Measurements from ENCODE around the gene MESD. TPM values are rescaled to one million over a fixed set of nuclear protein-coding genes. Genes with fewer than 3 reads are reported as not detected.

MESD gene
- total and polyA plus RNA-seq, 9 of the 15 experiments (the other 6 are each of a cell fraction or from before 2014, with no cell fraction given) = 11.3 to 39.7 (median 22.8) TPM

GRCh38 chr15:80989518-80990478 is at the start of gene MESD (continued):
- TF ChIP-seq, protein P1, sequence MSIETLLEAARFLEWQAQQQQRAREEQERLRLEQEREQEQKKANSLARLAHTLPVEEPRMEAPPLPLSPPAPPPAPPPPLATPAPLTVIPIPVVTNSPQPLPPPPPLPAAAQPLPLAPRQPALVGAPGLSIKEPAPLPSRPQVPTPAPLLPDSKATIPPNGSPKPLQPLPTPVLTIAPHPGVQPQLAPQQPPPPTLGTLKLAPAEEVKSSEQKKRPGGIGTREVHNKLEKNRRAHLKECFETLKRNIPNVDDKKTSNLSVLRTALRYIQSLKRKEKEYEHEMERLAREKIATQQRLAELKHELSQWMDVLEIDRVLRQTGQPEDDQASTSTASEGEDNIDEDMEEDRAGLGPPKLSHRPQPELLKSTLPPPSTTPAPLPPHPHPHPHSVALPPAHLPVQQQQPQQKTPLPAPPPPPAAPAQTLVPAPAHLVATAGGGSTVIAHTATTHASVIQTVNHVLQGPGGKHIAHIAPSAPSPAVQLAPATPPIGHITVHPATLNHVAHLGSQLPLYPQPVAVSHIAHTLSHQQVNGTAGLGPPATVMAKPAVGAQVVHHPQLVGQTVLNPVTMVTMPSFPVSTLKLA (conservative IDR thresholded peaks at IDR 0.05) = peak; percentile 37 to 73; a peak in 2 of 4 replicates
- TF ChIP-seq CEBPG (CRISPR knock-in tag; IDR thresholded peaks at IDR 0.05) = no peak
- TF ChIP-seq CEBPG (tag; conservative IDR thresholded peaks at IDR 0.05 in 1 of 2, IDR thresholded peaks at IDR 0.05 in 1 of 2) = no peak
- no peak for TF ChIP-seq BCOR (IDR thresholded peaks at IDR 0.05)
- peak in 1 of 2 experiments; percentile 26; a peak in 1 of 4 replicates for TF ChIP-seq SRF (CRISPR knock-in tag; IDR thresholded peaks at IDR 0.05)
- no peak; the same call in 1 of the 2 replicates for TF ChIP-seq SMAD4 (CRISPR knock-in tag; conservative IDR thresholded peaks at IDR 0.05)
- TF ChIP-seq GABPB1 (CRISPR knock-in tag; IDR thresholded peaks at IDR 0.05) = 0 out of 2 replicates have a peak, but pooled peaks have one; percentile 23
- no peak for TF ChIP-seq ATF3 (IDR thresholded peaks at IDR 0.05)
- no peak for TF ChIP-seq ATF3 (CRISPR knock-in tag; conservative IDR thresholded peaks at IDR 0.05)
- no peak for TF ChIP-seq GTF2E2 (tag; IDR thresholded peaks at IDR 0.05)
- TF ChIP-seq ZNF668 (CRISPR knock-in tag; IDR thresholded peaks at IDR 0.05) = no peak
- no peak; a peak in 1 of 4 replicates for TF ChIP-seq FOXK2 (conservative IDR thresholded peaks at IDR 0.05 in 1 of 2, IDR thresholded peaks at IDR 0.05 in 1 of 2; ENCODE audit: low read depth in 2 of 2)
- TF ChIP-seq, protein P2, sequence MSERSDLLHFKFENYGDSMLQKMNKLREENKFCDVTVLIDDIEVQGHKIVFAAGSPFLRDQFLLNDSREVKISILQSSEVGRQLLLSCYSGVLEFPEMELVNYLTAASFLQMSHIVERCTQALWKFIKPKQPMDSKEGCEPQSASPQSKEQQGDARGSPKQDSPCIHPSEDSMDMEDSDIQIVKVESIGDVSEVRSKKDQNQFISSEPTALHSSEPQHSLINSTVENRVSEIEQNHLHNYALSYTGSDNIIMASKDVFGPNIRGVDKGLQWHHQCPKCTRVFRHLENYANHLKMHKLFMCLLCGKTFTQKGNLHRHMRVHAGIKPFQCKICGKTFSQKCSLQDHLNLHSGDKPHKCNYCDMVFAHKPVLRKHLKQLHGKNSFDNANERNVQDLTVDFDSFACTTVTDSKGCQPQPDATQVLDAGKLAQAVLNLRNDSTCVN (CRISPR knock-in tag; IDR thresholded peaks at IDR 0.05) = no peak
- TF ChIP-seq SPI1 (IDR thresholded peaks at IDR 0.05; ENCODE audit: borderline replicate concordance, low read depth, low read length) = no peak
- no peak for TF ChIP-seq CSDE1 (IDR thresholded peaks at IDR 0.05)
- peak; percentile 77 for TF ChIP-seq TAF1 (IDR thresholded peaks at IDR 0.05; ENCODE audit: control insufficient read depth, extremely low read depth, insufficient read depth, low read length, severe bottlenecking)
- TF ChIP-seq, protein P3, sequence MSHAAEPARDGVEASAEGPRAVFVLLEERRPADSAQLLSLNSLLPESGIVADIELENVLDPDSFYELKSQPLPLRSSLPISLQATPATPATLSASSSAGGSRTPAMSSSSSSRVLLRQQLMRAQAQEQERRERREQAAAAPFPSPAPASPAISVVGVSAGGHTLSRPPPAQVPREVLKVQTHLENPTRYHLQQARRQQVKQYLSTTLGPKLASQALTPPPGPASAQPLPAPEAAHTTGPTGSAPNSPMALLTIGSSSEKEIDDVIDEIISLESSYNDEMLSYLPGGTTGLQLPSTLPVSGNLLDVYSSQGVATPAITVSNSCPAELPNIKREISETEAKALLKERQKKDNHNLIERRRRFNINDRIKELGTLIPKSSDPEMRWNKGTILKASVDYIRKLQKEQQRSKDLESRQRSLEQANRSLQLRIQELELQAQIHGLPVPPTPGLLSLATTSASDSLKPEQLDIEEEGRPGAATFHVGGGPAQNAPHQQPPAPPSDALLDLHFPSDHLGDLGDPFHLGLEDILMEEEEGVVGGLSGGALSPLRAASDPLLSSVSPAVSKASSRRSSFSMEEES (CRISPR knock-in tag; IDR thresholded peaks at IDR 0.05) = no peak
- TF ChIP-seq HDGF (IDR thresholded peaks at IDR 0.05) = no peak
- no peak for TF ChIP-seq NCOA2 (IDR thresholded peaks at IDR 0.05; ENCODE audit: partially characterized antibody in 2 of 2)
